K562 (cell line): ENCODE measurements around the gene PRELID3B.

ENCODE experiments used
- ADNP ChIP-seq: fragments of 200-800 bp; sonication (Bioruptor generic); IDR thresholded peaks from 2 replicates; pipeline ENCODE4 v1.6.1; 2016; ENCODE audit warnings: missing genetic modification characterization, missing compliant biosample characterization
- CTCF ChIP-seq, 3 experiments: IDR thresholded peaks in 2 of 3; conservative IDR thresholded peaks in 1 of 3; 2 replicates each; pipeline ENCODE4 v1.5.1; 2011 to 2012; ENCODE audit warnings: low read length in 3 of 3, mild to moderate bottlenecking in 3 of 3, control low read depth in 2 of 3, improper control_type of control experiment in 1 of 3, inconsistent platforms in 1 of 3, low read depth in 1 of 3, mixed read lengths in 1 of 3, moderate library complexity in 1 of 3; ENCODE audit not compliant: insufficient read depth in 2 of 3
- RAD51 ChIP-seq: fragments of 450-650 bp; IDR thresholded peaks from 2 replicates; pipeline ENCODE4 v1.7.1; 2016; ENCODE audit warnings: low read depth, mild to moderate bottlenecking, borderline replicate concordance
- USF2 ChIP-seq: sonication (generic); formaldehyde crosslinking; IDR thresholded peaks from 2 replicates; pipeline ENCODE4 v1.5.0; 2020; ENCODE audit warnings: missing genetic modification reagents

GRCh38 chr20:59031564-59032022, 11.0 kb downstream of the PRELID3B start:
- TF ChIP-seq RAD51 (0 out of 2 replicates have a peak, but pooled peaks have one; percentile 38), USF2 (CRISPR knock-in tag) (peak; percentile 60), ADNP (tag) (no peak), CTCF (IDR thresholded peaks at IDR 0.05 in 2 of 3, conservative IDR thresholded peaks at IDR 0.05 in 1 of 3; ENCODE audit: insufficient read depth in 2 of 3, low read depth in 1 of 3, low read length in 3 of 3) (no peak)
